Ascending aorta (tissue), 2 donors: ENCODE measurements around the gene ADPRH. TPM values are rescaled to one million over a fixed set of nuclear protein-coding genes. Genes with fewer than 3 reads are reported as not detected.

Experiments used
- DNase-seq, 2 donors: peaks; one replicate each; pipeline ENCODE4 v3.0.0-alpha.2; 2019; ENCODE audit warnings: low spot score in 2 of 2
- H3K27ac ChIP-seq, 2 donors: fragments of 200-600 bp; sonication (generic); one replicate each; pipeline ENCODE4 v1.5.1; 2016 to 2017; ENCODE audit warnings: mild to moderate bottlenecking in 1 of 2
- H3K27me3 ChIP-seq: fragments of 200-600 bp; sonication (generic); one replicate; pipeline ENCODE4 v1.5.1; 2017
- H3K36me3 ChIP-seq, 2 donors: fragments of 200-600 bp; sonication (generic); one replicate each; pipeline ENCODE4 v1.5.1; 2016
- H3K4me1 ChIP-seq, 2 donors: fragments of 200-600 bp; sonication (generic); one replicate each; pipeline ENCODE4 v1.5.1; 2016 to 2017; ENCODE audit warnings: mild to moderate bottlenecking in 1 of 2
- H3K4me3 ChIP-seq, 2 donors: fragments of 200-600 bp; sonication (generic); one replicate each; pipeline ENCODE4 v1.5.1; 2016 to 2017; ENCODE audit warnings: mild to moderate bottlenecking in 1 of 2
- H3K9me3 ChIP-seq, 2 donors: fragments of 200-600 bp; sonication (generic); one replicate each; pipeline ENCODE4 v1.5.1; 2016
- intact Hi-C: fragments of 100-400 bp; cut with DNase I; formaldehyde crosslinking; loops from one replicate; pipeline ENCODE4 v1.15.1; 2023
- total RNA-seq: library from RNA; depleted of rRNA; stranded (reverse); fragments of >200 nt; gene quantifications from one replicate; pipeline ENCODE4 v1.1.0, GENCODE V29; 2016
- TF ChIP-seq, protein P1 (sequence below), 3 experiments: fragments of 200-600 bp in 2 of 3; fragments of 450-650 bp in 1 of 3; sonication (generic) in 2 of 3; IDR thresholded peaks; one replicate each; pipeline ENCODE4 v1.5.1; 2016 to 2019; ENCODE audit warnings: antibody characterized with exemption in 3 of 3, mild to moderate bottlenecking in 1 of 3, moderate library complexity in 1 of 3

The ADPRH gene
- total RNA-seq, 1 donor from 2014 or later: 32.1 TPM

DNA sequence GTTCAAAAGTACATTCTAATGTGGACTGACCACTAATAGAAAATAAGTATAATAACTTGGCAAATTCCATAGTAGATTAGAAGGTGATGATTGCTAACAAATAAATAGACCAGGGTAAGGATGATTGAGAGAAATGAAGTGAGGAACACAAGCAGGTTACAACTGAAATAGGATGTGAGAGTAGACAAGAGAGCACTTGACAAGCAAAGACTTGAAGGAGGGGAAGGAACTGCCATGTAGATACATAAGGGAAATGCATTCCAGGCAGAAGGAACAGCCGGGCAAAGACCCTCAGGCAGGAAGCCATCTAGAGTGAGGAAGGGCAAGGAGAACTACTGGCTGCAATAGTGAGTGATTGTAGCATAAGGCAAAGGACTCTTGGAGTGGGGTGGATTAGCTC, 23.4 kb downstream of the ADPRH start:
- H3K4me3 ChIP-seq: no peak overlapping the region
- no peak for DNase-seq
- intact Hi-C loops: no loop called here
- no peaks in the 10 kb centered on the region for H3K27me3 ChIP-seq
- H3K27ac ChIP-seq: no peak overlapping the region
- H3K36me3 ChIP-seq: no peaks in the 10 kb centered on the region
- H3K9me3 ChIP-seq: no peaks in the 10 kb centered on the region
- TF ChIP-seq, protein P1, sequence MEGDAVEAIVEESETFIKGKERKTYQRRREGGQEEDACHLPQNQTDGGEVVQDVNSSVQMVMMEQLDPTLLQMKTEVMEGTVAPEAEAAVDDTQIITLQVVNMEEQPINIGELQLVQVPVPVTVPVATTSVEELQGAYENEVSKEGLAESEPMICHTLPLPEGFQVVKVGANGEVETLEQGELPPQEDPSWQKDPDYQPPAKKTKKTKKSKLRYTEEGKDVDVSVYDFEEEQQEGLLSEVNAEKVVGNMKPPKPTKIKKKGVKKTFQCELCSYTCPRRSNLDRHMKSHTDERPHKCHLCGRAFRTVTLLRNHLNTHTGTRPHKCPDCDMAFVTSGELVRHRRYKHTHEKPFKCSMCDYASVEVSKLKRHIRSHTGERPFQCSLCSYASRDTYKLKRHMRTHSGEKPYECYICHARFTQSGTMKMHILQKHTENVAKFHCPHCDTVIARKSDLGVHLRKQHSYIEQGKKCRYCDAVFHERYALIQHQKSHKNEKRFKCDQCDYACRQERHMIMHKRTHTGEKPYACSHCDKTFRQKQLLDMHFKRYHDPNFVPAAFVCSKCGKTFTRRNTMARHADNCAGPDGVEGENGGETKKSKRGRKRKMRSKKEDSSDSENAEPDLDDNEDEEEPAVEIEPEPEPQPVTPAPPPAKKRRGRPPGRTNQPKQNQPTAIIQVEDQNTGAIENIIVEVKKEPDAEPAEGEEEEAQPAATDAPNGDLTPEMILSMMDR (IDR thresholded peaks at IDR 0.05): no peak
- H3K4me1 ChIP-seq: no peaks in the 10 kb centered on the region

DNA sequence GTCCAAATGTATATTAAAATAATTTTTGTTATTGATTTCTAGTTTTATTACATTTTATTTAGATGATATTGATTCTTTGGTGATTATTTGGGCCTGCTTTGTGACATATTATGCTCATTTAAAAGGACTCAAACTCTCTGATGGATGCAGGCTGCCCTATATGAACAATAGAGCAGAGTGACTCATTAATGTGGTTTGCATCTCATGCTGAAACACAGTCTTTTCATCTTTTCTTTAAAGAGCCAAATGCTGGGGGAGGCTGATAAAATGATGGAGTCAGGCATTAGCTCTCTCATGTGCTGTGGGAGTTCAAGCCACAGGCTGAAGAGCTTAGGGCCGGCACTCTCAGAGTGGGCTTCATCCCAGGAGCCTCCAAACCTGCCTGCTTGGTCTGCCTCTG, 25.6 kb downstream of the ADPRH start:
- TF ChIP-seq, protein P1 (IDR thresholded peaks at IDR 0.05): no peak
- H3K9me3 ChIP-seq: no peaks in the 10 kb centered on the region
- no peak for DNase-seq
- no peak overlapping the region for H3K4me3 ChIP-seq
- H3K27me3 ChIP-seq: no peaks in the 10 kb centered on the region
- no peaks in the 10 kb centered on the region for H3K36me3 ChIP-seq
- H3K4me1 ChIP-seq: no peaks in the 10 kb centered on the region
- intact Hi-C loops: no loop called here
- H3K27ac ChIP-seq: no peak overlapping the region

DNA sequence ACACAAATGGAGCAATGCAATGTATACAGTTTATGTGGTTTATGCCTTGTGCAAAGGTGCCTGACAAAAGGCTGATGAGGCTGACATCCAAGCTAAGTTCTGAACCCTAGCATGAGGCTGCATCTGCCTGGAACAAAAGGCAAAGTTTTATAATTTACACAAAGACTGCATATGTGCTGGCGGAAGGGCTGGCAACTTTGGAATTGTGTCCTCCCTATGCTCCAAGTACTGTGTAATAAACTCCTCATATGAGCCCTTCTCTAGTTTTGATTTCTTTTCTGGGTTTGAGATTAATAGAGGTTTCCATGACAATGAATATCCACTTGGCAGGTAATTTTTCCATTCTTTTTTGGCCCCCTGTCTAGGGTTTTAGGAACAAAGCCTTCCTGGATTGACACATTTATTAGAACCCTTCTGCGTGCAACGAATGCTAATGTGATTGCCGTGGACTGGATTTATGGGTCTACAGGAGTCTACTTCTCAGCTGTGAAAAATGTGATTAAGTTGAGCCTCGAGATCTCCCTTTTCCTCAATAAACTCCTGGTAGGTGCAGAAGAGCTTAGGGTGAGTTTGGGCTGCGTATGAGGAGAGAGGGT, 29.2 kb downstream of the ADPRH start:
- TF ChIP-seq, protein P1 (IDR thresholded peaks at IDR 0.05): no peak
- no peaks in the 10 kb centered on the region for H3K27me3 ChIP-seq
- DNase-seq: no peak
- no peak overlapping the region for H3K4me3 ChIP-seq
- no peaks in the 10 kb centered on the region for H3K9me3 ChIP-seq
- no peaks in the 10 kb centered on the region for H3K36me3 ChIP-seq
- intact Hi-C loops: no loop called here
- H3K4me1 ChIP-seq: no peaks in the 10 kb centered on the region
- no peak overlapping the region for H3K27ac ChIP-seq

DNA sequence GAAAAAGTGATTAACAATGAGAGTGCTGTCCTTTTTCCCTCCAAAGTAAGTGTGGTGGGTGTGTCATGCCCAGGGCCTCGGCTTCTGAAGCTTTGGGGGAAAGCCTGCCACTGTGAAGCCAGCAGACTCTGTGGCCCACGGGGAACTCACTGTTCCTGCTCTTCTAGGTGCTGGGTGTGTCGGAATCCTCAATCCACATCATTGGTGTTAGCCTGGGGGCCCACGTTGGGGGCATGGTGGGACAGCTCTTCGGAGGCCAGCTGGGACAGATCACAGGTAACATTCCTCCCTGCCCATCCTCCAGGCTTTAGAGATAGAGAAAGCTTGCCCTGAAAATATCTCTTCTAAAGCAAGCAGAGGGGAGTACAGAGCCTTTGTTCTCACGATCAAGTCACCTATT, 30.0 kb downstream of the ADPRH start:
- intact Hi-C loops: no loop called here
- Histone ChIP-seq H3K36me3 (no peaks in the 10 kb centered on the region), H3K4me1 (no peaks in the 10 kb centered on the region), H3K27ac (no peak overlapping the region), H3K9me3 (no peaks in the 10 kb centered on the region), H3K4me3 (no peak overlapping the region), H3K27me3 (no peaks in the 10 kb centered on the region)
- TF ChIP-seq, protein P1 (IDR thresholded peaks at IDR 0.05): no peak
- DNase-seq: no peak

DNA sequence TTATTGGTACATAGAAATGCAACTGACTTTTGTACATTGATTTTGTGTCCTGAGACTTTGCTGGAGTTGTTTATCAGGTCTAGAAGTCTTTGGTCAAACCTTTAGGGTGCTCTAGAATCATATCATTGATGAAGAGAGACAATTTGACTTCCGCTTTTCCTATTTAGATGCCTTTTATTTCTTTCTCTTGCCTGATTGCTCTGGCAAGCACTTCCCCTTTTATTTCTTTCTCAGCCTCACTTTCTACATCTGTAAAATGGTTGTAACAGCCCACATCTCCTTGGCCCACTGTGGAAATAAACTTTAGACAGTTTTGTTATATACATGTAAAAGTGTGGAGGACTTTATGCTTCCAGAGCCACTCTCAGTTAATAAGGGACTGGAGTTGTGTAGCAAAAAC, 32.4 kb downstream of the ADPRH start:
- DNase-seq: no peak
- Histone ChIP-seq H3K36me3 (no peaks in the 10 kb centered on the region), H3K4me3 (no peak overlapping the region), H3K4me1 (no peaks in the 10 kb centered on the region), H3K9me3 (no peaks in the 10 kb centered on the region), H3K27me3 (no peaks in the 10 kb centered on the region), H3K27ac (no peak overlapping the region)
- intact Hi-C loops: no loop called here
- TF ChIP-seq, protein P1 (IDR thresholded peaks at IDR 0.05): no peak

DNA sequence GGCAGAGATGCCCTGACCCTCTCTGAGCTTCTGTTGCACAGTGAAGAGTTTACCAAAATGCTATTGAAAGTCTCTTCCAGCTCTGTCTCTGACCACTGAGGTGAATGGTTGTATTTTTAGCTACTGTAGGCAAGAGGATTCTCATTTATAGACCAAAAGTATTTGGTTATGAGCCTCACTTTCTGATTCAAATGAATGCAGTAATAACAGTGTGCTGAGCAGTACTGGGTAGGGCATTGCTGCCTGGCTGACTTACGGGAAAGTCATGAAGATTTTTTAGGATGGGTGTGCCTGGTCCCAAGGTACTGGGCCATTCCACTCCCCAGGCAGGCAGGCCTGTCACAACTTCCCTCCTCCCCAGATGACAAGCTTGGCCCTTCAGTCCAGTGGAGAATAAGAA, 33.9 kb downstream of the ADPRH start:
- H3K36me3 ChIP-seq: no peaks in the 10 kb centered on the region
- no peaks in the 10 kb centered on the region for H3K27me3 ChIP-seq
- H3K4me3 ChIP-seq: no peak overlapping the region
- no peak overlapping the region for H3K27ac ChIP-seq
- no peak for DNase-seq
- TF ChIP-seq, protein P1 (IDR thresholded peaks at IDR 0.05): no peak
- H3K4me1 ChIP-seq: no peaks in the 10 kb centered on the region
- H3K9me3 ChIP-seq: no peaks in the 10 kb centered on the region
- intact Hi-C loops: no loop called here
